DMS79 treated with DMSO at 0.1 percent for 48 hours (cell line): ENCODE measurements around the gene KRT80.
A peak's percentile ranks its signal among the peaks of the same experiment; 100 is the strongest.

Experiments
- DNase-seq: peaks from one replicate; lab custom pipeline; 2025; lab: John Stamatoyannopoulos, UW

KRT80 gene

DNA sequence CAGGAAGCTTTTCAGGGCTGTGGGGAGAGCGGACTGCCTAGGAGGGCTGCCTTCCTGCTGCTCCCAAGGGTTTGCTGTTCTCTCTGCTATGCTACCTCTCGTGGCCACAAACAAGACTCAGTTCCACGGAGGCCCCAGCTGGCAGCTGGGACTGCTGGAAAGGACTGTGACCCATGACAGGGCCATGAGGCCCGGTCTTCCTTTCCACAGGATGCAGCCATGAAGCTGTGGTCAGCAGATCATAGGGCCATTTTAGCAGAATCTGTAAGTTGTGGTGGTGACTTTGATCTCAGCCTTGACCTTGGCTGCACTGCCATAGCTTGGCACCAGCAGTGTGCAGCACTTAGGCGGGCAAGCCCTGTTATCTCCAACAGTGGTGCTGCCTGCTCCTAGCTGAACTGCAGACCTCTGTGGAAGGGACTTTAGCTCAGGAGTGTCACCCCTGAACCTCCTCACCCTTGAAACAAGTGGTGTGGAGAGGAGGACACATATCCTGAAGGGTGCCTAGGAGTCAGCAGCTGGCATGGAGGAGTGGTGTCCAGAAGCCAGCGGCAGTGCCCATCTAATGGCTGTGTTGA lies 12.3 kb downstream of the KRT80 start:
- no peak for DNase-seq

DNA sequence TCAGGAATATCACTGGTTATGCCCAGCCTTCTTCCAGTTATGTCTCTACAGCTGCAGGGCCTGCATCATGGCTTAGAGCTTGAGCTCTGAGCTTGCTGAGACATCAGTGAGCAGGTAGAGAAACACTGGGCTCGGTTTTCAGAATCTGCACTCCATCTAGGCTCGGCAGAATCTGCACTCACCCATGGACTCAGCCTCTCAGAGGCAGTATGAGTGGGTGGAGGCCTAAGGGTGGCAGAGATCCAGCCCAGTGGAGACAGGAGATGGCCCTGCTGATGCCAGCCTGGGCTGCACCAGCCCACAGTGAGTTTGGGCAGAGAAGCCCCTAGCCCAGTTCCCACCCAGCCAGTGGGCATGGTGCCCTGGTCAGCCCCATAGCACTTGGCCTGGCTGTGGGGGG lies 12.8 kb downstream of the KRT80 start:
- no peak for DNase-seq

DNA sequence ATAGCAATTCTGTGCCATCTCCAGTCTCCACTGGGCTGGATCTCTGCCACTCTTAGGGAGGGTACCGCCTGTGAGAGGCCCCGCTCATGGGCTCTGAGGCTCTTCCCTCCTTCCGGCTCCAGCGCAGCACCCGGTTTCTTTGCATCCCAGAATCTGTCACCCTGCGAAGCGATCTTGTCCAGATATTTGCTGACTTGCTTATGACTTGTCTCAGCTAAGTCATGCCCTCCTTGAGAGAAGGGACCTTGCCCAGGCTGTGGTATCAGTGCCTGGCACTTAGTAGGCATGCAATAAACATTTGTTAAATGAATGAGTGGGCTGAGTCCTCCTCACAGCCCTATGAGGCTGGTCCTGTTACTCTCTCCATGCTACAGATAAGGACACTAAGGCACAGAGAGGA lies 13.4 kb downstream of the KRT80 start:
- DNase-seq: no peak

DNA sequence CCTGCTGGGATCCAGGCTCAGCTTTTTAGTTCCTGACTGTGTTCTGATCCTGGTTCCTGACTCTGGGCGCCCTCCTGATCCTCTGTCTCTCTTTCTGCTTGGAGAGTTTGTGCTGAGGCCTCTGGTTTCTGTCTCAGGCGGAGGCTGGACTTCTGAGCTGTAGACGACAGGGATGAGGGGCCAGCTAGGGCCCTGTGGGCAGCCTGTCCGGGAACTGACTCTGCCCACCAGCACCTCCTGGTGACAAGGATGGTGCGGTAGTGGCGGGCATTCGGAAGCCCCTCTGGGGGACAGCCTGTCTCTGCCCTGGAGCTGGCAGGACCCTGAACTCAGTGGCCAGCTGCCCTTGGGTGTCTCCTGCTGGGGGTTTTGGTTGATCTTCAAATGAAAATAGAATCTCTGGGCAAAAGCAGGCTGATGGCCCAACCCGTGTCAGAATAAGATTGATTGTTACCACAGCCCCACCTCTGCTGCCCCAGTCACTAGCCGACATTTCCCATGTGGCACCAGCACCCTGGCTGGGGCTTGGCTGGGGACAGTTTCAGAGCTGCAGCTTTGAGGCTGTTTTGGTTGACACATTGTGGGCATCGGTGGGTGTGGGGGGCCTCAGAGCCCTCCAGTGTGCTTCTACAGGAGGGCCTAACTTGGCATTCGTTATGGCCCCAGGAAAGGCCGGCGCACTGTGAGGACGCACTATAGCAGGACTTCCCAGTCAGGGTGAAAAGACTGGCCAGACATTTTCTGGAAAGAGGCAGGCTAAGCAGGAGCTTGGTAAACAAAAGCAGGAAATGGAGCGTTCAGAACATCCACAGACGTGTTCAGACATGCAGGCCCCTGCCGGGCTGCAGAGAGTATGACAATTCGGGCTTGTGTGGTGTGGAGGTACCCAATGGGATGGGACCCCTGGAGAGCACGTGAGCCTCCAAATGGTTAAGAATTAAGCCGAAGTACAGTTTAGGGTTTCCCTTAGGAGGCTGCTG lies 16.2 kb downstream of the KRT80 start:
- DNase-seq: peak; percentile 81

DNA sequence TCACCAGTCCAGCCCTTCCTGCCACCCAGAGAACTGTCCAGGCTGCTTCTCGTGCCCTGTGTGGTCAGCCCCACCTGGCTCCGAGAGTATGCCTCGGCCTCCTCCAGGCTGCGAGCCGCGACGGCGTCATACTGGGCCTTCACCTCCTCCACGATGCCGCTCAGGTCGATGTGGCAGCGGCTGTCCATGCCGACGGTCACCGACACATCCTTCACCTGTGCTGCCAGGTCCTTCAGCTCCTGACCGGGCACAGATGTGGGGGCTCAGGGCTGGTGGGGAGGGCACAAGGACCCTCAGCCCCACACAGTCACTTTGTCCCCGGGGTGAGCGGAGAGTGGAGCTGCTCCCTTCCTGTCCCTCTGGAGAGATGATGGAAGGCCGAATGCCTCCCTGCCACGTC lies 18.3 kb downstream of the KRT80 start:
- DNase-seq: no peak

DNA sequence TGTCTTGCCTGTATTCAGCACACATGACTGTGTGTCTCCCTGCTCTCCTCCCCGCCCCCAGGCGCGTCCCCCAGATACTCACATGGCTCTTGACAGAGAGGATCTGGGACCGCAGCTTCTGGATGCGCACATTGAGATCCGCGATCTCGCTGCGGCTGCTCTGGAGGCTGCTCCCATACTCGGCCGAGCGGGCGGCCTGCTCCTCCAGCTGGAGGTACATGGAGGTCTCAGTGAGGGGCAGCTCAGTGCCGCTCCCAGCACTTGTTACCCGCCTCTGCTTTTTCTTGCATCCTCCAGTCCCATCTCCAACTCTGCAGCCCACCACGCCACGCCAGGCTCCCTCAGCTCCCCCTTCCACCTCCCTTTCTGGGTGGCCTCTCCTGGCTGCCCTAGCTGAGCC lies 18.9 kb downstream of the KRT80 start:
- no peak for DNase-seq

DNA sequence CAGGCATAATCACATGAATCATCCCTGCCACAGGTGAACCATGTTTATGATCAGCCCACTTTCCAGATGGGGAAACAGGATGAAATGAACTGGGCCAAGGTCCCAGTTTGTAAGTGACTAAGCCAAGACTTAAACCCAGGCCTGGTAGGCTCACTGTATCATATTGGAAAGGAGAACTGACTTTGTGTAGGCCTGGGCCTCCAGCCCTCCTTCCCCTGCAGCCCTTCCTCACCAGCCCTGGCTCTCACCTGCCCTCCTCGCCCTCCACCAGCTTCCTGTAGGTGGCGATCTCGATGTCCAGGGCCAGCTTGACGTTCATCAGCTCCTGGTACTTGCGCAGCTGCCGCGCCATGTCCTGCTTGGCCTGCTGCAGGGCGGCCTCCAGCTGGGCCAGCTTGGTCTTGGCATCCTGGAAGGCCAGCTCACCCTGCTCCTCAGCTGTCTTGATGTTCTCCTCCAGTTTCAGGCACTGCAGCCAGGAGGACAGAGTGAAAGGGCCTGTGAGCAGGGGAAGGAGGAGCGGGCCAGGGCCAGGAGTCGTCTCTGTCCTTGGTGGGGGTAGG lies 19.8 kb downstream of the KRT80 start:
- DNase-seq: no peak

DNA sequence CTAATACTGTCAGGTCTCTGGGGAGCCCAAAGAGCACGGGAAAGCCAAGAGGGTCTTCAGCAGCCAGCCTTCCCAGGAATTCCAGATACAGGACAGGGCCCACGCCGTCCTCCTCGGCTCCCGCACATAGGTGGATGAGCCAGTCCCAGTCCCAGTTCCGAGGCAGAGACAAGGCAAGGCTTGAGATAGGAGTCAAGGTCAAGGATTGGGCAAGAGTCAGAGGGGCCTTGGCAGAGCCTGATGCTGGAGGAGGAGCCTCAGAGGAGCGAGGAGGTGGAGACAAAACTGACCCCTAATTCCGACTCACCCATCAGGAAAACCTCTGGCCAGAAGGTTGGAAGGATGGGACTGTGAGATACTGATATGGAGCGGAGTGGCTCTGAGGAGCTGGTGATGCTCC lies 21.0 kb downstream of the KRT80 start:
- no peak for DNase-seq

DNA sequence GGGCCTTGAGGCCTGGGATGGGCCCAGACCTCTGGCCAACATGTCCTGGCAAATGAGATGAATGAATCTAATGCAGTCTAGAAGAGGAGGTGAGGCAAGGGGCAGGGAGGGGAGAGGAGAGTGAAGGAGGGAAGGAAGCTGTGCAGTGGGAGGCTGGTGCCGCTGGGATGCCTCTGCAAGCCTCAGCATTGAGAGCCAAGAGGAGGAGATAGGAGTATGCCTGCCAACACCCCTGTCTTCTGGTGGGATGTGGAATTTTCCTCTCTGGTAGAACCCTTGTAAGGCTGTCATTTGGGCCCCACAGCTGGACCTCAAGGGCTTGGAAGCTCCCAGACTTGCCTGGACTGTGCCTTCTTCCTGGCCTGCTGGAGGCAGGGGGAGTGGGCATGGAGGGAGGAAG lies 21.9 kb downstream of the KRT80 start:
- DNase-seq: no peak

DNA sequence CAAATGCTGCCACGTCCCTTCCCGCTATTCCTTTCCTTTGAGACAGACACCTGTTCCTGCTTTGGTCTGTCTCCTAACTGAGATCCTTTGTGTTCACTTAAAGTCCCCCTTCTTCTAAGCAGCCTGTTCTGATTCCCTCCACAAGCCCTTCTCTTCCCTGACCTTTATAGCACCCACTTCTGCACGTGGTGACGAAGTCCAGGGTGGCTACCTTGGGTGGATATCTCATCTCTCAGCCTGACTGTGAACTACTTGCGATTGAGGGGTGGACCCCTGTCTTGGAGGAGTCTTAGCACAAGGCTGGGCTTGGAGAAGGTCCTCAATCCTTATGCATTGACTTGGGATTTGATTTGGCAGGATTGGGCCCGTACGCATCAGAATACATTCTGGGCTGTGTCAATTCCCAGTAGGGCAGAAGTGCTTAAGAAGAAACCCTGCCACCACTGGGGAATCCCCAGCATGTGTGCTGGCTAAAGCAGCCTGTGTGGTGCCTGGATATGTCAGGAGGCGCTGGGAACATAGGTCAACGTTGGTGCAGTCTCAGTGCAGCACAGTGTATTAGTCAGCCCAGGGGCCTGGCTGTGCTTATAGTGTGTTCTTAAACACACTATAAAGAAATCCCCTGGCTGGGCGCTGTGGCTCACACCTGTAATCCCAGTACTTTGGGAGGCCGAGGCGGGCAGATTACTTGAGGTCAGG lies 23.6 kb downstream of the KRT80 start:
- no peak for DNase-seq

DNA sequence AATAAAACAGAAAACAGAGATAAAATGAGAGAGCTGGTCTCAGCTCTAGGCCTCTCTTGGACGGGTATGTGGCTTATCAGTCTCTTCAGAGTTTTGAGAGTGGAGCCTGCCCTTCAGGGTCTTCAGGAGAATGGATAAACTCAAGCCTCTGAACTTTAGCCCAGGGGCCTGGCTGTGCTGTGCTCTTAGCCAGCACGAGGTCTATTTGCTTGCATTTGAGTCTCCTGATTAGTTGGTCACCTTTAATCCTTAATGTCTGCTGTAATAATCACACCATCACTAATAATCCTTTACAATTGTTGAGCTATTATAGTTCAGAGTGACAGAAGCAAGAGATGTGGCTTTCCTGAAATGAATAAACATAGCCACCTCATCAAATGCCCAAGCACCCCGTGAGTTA lies 24.3 kb downstream of the KRT80 start:
- DNase-seq: no peak

DNA sequence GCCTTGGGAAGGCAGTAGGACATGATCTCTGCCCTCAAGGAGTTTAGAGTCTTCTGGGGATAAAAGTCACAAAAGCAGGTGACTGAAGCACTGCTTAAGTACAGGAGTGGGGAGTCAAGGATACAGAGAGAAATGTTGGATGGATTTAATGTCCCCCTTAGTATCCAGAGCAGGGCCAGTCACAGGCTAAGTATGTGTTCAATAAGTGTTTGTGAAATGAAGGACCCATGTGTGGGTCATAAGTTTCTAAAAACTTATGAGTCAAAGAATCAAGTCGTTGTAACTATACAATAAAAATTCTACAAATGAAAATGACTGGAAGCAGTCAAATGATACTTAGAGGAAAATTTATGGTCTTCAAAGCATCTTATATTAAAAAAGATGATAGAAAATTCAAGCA lies 25.1 kb downstream of the KRT80 start:
- DNase-seq: no peak

DNA sequence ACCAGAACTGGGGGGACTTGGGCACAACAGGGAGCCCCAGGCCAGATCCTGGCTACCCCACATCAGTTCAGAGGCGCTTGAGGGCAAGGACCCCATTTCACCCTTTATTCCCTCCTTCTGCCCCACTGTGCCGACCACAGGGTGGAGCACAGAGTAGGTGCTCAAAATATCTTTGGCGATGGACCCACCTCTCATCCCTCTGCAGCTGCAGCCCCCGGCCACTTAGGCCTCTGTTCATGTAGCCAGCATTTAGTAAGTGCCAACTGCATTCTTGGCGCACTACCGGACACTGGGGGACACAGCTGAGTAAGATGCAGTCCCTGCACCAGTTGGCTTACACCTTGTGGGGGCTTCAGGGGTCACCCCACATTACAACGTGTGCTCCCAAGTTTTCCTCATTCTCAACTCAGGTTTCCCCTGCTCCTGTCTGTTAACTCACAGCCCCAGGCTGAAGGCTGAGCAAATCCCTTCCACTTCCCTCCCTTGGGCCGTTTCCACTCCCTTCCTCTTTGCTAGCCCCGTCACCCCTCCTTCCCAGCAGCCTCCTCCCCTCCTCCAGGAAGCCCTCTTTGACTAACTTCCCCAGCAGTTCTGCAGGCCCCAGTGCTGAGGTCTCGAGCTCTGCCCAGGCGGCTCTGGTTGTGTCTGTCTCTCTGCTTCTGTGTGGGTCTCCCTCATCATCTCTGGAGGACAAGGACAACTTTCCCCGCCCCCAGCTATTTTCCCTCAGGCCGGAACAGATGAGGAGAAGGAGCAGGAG lies 26.5 kb downstream of the KRT80 start:
- no peak for DNase-seq

DNA sequence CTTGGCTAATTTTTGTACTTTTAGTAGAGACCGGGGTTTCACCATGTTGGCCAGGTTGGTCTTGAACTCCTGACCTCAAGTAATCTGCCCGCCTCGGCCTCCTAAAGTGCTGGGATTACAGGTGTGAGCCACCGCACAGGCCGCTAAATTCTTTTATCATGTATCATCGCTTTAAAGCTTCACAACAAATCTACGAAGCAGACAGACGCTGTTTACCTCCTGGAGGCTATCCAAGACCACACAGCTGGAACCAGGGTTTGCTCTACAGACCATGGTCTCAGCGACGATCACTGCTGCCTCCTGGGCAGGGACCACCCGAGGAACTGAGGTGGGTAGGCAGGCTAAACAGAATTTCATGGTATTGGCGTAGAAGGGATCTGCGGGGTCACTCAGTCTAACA lies 27.2 kb downstream of the KRT80 start:
- no peak for DNase-seq

DNA sequence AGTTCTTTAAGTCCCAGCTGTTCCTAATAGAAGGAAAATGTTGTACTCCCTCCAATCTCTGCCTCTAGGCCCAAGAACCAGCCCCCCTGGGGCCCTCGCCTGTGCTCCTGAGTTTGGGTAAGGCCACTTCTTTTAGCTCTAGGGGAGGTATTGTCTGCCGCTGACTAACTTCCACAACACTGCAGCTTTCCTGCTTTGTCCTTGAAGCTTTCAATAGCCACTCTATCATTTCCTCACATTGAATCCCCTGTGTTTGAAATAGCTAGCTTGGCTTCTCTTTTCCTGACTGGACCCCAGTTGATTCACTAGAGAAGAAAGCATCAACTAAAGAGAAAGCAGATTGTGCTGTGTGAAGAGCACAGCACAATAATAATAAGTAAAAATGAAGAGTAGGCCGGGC lies 28.8 kb downstream of the KRT80 start:
- no peak for DNase-seq

DNA sequence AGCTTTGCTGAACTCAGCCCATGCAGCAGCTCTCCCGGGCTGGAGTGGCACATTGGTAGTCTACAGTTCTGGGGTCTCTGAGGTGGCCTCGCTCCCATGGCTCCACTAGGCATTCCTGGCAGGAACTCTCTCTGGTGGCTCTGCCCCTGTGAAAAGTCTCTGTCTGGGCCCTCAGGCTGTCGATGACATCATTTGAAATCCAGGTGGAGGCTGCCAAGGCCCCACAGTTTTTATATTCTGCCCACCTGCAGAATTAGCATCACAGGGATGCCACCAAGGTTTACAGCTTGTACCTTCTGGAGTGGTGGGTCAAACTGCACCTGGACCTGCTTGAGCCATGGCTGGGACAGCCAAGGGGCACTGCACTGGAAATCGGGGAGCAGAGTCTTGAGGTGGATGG lies 31.6 kb downstream of the KRT80 start:
- no peak for DNase-seq

DNA sequence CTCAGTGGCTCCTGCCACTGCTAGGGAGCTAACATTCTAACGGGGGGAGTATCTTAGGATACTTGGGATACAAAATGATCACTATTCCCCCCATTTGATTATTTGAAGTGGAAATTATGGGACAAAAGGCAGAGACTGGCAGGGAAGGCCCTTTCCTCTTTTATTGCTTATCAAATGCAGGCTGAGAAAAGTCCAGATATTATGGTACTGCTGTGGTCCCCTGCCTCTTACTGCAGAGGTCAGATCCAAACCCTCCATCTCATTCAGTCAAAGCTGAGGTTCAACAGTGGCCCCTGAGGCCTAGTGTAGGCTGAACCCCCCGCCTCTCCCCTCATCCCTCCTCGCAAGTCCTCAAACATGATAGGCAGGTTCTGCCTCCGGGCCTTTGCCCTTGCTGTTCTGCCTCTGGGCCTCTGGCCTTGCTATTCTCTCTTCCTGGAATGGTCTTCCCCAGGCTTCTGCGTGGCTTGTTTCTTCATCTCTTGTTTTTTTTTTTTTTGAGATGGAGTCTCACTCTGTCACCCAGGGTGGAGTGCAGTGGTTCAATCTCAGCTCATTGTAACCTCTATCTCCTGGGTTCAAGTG lies 34.2 kb downstream of the KRT80 start:
- DNase-seq: no peak

DNA sequence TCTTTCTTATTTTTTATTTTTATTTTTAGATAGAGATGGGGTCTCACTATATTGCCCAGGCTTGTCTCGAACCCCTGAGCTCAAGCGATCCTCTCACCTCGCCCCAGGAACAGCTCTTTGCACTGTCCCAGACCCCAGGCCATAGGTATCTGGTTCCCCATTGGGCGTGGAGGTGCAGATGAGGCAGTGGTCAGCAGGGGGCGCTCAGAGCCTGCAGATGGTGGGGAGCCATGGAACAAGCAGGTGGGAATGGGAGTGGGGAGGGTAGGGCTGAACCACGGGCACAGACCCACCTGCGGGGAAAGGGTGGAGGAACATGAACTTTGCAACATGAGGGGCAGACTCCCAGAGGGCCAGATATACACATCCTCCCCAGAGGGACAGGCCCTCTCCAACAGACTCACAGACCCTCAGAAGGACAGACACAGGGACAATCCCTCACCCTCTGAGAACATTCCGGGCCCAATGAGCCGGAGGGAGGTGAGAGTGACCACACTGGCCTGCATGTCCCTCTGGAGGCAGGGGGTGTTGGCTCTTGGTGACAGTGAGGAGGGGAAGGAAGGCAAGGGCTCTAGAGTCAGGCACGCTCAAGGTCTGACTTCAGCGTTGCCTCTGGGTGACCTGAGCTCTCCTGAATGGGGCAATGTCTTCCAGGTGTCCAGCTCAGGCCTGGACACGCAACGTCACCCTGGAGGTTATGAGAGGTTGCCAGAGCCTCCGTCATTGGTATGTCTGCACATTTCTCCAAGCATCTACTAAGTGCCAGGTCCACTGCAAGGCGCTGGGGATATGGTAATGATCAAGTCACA lies 34.9 kb downstream of the KRT80 start:
- DNase-seq: peak; percentile 48

DNA sequence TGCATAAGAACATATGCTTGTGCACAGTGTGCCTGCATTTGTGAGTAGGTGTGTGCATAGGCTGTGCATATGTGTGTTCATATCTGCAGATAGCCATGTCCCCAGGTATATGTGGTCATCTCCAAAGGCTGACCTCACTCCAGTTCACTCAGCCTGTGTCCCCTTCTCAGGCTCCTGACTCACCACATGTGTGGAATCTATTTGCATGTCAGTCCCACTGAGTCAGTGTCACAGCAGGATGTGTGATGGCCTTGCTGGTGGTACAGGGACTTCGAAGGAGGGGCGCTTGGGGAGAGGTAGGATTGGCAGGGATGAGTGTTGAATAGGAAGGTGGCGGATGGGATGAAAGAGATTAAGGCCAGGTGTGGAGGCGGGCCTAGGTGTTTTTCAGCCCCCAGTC lies 35.5 kb downstream of the KRT80 start:
- no peak for DNase-seq

DNA sequence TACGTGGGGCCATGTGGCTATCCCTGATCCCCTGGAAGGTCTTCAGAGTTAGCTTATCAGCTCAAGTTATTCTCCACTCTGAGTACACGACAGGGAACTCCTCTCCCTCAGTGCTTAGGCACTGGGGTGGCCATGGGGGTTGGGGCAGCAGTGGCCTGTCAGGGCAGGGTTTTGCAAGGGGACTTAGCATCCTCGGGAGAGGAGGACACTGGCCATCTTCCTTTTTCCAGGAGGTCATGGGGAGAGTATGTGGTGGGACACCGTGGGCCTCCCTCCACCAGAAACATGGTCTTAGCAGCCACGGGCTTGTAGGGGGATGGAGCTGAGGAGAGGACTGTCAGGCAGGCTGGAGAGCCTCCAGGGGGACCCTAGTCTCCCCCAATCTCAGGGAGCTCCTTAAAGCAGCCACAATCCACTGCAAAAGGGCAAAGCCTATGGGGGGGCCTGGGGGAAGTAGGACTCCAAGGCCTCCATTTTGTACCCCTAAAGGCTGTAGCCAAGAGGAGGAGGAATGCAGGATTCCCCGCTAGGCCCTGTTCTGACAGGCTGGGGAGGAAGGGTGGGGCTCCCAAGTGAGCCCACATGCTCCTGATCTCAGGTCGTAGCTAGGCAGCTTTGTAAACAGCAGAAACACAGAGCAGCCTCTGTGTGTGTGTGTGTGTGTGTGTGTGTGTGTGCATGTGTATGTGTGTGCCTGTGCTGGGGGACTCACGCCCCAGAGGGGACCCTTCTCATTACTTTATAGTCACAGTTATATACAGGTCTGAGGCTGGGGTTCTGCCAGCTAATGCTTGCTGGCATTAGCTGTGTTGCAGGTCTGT lies 36.6 kb downstream of the KRT80 start:
- no peak for DNase-seq
